Hepatic stellate cell (primary cell): ENCODE results near the gene CARMIL1.
"Not testable (repeated sequence)": the region's sequence is repeated elsewhere in the genome, so short reads cannot be mapped to it uniquely, and the experiment has no call there.

Source experiments
- DNase-seq: peaks from one replicate; pipeline ENCODE4 v3.0.0; 2011; ENCODE audit warnings: low spot score

CARMIL1 gene

DNA sequence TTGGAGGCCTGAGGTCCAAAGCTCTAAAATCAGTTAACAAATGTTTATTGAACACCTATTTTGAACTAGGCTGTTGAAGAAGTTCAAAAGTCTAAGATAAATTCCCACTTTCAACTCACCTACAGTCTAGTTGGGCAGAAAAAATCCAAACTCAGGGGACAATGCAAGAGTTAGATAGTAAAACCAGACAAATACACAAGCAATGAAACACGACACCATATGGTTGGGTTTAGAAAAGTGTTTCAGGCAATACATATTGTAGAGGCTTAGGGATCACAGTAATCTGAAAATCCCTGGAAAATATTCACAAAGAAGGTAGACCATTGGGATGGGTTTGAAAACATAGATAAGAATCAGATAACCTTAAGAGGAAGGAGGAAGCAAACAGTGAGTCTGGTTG, 1.3 kb upstream of the CARMIL1 start:
- DNase-seq, result no peak

DNA sequence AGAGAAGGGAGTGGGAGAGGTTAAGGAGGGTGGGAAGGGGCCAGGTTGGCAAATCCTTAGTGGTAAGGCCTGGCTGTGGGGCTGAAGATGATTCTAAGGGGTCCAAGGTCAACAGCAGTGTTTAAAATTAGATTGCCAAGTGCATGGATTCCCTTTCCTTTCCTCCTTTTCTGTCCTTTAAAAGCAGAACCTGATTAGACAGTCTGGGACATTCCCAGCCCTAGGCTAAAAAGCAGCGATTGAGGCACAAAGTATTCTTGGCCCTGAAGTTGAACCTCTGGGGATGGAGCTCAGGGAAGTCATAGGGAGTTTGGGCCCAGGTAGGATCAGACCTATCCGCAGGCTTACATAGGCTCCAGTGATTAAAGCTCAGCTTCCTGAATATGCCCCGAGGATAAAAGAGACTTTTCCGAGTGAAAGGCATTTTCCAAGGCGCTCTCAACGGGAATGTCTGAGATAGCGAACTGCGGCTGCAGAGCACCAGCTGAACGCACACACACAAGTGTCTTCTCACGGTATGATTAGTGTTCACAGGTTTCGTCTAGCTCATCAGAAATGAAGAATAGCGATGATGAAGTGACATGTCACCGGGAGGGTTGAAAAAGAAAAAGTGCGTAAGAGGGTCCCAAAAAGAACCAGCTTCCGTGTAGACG, 787 bp upstream of the CARMIL1 start:
- DNase-seq, result no peak

DNA sequence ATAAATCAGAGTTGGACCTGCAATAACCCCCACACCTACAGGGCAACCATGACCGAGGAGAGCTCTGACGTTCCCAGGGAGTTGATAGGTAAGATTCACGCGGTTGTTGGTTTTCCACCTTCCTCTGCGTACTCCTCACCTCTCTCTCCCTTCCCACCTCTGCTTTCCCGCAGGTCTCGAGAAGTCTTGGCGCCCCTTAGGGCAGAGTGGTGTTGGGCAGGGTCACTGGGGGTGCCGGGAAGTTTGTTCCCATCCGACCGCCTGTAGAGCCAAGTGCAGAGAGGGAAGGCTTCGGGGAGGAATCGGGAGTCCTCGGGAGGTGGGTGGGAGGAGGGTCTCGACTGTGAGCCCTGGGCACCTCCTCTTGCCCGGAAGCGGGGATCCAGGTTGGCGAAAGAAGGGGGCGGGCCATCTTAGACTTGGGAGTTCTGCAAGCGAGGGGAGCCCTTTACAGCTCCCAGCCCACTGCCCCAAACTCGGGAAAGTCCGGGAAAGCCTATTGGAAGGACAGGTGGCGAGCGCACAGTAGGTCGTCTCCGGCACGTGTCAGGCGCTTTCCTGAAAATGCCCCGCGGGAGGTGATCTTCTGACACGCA, 672 bp downstream of the CARMIL1 start:
- DNase-seq, result no peak

DNA sequence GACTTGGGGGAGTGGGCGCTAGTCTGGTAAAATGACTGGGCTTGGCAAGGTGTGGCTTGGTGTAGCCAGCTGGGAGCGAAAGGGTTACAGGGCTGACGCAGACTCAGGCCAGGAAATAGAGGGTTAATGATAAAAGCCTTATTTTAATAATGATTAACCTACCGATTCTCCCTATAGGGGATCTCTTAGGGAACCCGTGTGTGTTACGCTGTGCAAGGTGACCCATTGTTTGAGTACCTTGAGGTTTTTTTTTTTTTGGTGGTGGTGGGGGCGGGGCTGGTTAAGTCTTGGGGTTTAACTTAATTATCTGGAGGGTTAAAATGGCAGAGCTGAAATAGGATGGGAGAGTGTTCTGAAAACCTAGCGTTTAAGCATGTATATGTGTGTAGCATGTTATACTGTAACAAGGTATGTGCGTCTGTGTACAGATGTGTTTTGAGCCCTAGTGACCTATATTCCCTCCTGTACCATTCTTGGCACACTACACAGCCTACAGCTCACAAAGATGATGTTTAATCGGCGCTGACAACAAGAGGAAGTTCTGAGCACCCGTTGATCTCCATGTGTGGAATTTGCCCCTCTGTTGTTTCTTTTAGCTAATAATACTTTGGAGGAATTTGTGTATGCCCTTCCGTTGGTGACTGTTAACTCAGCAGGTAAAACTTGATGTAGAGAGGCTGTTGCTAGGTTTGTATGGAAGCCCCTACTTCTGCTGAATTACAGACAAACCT, 1.3 kb downstream of the CARMIL1 start:
- DNase-seq, result peak; percentile 23

DNA sequence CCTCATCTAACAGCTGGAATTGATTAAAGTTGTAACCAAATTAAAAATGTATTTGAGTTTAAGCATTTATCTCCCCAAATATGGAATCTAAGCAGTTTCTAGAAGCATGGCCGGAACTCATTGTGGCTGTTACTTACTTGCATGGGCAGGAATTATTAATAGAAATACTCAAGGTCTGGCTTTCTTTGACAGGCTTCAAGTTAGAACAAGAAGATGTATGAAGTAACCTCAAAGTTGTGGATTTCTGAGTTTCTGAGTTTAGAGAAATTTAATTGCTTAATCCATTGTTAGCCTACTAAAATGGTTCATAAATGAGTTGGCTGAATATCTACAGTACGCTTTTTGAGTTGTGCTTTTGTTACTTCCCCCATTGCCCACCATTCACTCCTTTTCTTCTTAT, 7.7 kb downstream of the CARMIL1 start:
- DNase-seq, result no peak

DNA sequence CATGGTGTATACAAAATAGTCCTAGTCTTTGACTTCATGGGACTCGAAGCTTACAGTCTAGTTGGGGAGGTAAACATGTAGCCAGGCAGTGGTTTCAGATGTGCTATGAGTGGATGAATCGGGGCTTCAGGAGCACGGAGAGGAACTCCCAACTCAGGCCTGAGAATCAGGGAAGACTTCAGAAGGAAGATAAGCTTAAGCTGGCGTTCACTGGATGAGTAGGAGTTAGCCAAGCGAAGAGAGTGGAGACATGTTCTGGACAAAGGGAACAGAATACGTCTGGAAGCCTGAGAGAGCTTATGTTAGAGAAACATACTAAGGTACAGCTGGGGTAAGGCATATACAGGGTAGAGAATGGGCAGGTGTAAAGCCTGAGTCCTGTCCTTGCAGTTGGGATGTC, 8.8 kb downstream of the CARMIL1 start:
- DNase-seq, result no peak

DNA sequence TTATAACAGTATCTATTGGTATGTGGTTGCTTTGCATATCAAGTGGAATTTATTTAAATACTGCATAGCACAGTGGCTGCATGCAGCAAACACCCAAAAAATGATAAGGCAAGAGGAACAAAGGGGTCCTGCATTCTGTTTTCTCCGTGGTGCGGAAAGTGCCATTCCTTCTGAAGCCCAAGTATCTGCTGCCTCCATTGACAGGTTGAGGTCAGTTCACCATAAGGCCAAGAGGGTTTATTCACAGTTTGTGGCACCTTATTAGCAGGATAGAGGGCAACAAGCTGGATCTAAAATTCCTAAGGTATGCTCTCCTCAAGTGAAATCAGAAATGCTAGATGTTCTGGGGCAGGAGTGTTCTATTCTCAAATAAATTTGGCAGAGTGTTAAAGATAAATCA, 9.3 kb downstream of the CARMIL1 start:
- no peak for DNase-seq

DNA sequence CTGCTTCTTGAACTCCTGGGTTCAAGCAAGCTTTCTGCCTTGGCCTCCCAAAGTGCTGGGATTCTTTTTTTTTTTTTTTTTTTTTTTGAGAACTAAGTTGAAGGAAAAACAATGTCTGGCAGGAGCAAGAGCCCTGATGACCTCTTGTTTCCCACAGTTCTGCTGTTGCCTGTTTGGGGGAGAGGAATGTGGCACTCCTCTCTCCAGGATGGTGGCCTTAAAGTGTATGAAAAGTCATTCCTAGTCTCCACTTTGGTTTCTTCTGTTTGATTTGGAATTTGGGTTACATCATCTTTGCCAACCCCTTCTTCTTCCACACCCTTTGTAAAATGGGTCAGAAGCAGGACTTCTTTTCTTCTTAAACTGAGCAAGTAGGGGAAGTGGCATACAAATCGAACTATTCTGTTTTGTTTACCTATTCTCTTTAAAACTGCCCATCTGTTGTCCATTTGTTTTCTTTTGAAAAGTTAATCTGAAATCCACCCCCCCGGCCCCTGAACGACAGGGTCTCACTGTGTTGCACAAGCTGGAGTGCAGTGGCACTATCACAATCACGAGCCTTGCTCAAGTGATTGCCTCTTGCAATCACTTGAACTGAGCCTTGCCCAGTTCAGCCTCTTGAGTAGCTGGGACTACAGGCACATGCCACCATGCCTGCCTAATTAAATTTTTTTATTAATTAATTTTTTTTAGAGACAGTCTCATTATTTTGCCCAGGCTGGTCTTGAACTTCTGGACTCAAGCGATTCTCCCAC, 11.3 kb downstream of the CARMIL1 start:
- no peak for DNase-seq

DNA sequence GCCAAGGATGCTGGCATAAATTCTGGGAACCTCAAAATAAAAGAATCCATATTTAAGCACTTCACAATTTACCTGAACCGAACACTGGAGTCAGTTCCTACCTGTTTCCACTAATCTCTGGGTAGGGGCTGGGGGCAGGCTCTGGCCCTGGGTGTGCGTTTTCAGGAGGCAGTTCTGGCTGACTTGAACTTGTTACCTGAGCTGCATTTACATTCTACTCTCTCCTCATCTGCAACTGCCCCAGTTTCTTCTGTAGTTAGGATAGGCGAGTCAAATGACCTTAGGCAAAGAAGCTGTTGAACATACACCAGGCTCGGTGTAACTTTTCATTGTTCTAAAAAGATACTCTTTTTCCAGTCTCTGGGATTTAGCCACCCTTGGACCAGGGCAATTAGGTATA, 13.2 kb downstream of the CARMIL1 start:
- no peak for DNase-seq

DNA sequence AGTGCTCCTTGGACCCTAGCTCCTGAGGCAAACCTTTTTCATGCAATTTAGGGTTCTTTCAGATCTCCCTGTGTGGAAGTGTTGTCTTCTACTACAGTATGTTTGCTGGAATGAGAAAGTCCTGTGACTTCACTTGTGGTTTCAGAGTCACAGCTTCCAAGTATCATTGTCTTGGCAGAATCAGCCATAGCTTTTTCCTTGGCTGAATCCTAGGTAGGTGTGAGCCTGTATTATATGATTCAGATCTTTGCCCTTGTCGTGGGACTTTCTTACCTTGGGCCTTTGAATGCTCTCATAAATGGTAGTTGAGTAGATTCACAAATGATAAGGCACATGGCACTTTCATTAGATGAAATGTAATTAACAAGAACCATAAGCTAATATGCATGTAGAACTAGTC, 16.5 kb downstream of the CARMIL1 start:
- DNase-seq, result no peak

DNA sequence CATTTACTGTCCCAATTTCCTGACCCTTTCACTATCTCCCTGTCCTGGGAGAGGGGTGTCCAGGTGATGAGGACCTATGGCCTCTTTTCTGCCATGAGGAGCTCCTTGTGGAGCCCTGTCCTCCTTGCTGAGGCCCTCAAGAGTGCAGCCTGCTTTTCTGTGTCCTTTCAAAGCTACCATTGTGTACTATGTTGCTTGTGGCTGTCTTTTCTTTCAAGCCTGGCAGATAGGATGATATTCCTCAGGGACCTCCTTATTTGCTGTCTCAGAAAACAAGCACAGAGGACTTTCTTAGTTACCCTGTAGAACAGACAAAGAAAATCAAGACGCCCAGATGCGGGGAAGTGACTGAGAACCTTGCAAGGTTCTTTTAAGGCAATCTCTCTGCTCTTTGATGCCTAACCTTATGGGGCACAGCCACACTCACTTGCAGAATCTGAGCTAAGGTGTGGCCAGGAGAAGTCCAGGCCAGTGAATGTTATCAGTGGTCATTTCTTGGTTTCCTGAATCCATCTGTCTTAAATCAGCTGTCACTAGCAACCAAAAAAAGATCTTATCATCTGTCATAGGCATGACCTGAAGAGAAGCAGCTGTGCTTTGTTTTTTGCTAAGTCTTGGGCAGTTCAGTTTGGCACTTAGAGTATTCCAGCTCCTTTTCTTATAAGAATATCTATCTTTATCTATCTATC, 17.2 kb downstream of the CARMIL1 start:
- DNase-seq, result no peak

DNA sequence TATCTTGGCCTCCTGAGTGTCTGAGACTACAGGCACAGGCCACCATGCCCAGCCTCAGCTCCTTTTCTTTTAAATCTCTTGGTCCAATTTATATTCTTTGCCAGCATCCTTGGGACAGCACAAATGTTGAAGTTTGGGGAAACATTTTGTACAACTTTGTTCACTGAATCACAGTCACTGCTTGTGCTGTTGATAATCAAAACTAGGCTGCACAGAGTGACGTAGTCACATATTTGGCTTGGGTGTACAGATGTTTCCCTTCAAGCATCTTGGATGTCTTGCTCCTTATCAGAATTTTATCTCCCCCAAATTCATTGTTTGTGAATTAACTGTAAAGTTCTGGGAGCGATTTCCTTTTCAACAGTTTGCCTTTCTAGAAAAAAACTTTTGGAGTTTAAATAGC, 17.9 kb downstream of the CARMIL1 start:
- peak; percentile 25 for DNase-seq

DNA sequence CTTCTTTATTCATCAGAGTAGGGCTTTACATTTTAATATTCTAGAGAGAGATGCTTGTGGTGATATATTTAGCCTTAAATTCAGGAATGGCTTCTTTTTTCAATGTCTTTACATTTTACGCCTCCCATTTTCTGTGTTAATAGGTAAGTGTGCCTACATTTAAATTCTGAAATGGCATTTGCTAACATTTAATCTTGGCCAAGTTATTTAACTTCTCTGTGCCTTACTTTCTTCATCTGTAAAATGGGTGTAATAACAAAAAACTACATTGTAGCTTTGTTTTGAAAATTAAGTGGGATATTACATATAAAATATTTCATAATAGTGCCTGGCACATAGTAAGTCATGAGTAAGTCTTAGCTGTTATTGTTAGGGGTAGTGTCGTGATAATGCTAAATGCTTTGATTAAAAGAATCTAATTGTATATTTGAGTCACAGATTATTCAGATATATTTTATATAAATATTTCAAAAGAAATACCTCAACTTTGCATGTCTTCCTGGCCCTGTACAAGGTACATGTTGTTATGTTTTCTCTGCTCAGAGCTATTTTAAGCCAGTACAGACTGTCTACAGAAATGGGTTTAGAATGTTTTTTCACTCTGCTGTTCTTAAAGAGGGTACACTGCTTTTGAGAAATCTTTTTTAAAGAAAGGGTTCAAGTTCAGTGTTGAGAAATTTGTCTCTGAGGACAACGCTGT, 18.8 kb downstream of the CARMIL1 start:
- DNase-seq, result no peak

DNA sequence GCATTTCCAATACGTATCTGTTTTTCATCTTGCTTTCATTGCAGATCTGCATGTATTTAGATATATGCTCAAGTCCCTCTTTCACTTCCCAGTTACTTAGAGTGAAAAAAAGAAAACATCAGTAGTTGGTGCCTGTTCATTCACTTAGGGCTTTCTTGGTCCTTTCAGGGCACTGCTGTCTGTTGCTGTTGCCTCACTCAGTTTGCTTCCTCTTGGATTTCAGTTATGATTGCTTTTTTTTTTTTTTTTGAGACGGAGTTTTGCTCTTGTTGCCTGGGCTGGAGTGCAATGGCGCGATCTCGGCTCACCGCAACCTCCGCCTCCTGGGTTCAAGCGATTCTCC, 19.3 kb downstream of the CARMIL1 start:
- not testable (repeated sequence) for DNase-seq

DNA sequence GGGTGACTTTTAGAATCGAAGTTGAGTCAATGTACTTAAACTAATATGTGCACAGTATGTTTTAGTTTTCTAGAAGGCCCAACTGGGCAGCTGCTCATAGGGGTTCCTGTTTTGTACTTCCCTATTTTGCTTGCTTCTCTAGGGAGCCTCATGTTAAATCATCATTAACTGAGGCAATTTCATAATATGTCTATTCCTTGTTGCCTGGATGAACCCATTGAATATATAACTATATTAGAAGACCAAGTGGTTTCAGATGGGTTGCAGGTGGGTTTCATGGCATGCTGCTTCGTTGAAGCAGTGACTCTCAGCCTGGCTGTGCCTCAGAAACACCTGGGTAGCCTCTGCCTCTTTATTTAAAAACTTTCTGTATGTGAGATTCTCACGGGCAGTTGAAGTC, 22.2 kb downstream of the CARMIL1 start:
- DNase-seq, result no peak

DNA sequence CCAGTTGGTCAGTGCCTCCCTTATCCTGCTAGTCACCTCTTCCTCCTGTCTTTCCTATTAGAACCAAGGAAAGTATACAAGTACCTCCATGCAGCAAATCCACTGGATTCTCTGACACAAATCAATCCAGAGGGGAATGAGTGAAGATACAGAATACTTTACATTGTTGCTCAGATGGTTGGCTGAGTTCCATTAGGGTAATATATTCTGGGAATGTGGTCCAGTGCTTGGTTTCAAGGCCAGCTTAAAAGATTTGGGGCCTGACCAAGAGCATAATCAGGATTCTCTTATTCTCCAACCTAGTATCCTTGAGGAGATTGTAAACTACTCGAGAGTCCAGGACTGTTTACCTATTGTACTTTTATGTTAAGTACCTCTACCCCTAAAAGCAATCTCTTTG, 23.0 kb downstream of the CARMIL1 start:
- no peak for DNase-seq

DNA sequence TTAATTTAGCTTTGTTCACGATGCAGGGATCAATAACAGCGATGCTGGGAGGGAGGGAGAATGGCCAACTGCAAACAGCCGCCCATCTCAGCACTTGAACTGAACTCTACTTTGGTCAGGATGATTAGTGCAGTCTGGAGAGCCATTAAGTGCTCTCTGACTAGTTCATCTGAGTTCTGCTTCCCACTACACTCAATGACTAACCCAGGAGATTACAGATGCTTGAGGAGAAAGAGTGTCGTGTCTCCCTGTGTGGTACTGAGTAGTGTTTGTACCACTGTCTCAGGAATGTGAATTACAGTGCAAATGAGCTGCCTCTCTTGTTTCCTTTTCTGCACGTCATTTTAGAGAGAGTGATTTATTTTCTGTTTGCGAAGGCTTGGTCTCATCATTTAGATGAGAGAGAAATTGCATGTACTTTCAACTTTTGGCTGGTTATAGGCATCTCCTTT, 23.5 kb downstream of the CARMIL1 start:
- DNase-seq, result peak; percentile 54

DNA sequence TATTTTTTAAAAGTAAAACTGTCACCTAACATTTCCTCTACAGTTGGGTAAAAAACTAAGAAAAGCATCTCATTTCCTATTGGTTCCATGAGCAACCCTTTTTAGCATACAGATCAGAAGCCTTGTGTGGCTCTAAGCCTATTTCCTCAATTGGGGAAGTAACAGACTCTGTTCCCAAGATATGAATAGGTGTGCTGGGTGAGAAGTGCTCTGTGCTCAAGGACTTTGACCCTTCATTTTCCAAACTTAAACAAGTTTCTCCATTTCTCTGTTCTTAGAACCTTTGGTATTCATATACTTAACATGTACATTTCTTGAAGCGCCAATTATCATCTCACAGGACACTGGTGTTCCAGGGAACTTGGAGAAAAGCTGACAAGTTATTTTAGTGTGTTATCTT, 24.1 kb downstream of the CARMIL1 start:
- DNase-seq, result no peak

DNA sequence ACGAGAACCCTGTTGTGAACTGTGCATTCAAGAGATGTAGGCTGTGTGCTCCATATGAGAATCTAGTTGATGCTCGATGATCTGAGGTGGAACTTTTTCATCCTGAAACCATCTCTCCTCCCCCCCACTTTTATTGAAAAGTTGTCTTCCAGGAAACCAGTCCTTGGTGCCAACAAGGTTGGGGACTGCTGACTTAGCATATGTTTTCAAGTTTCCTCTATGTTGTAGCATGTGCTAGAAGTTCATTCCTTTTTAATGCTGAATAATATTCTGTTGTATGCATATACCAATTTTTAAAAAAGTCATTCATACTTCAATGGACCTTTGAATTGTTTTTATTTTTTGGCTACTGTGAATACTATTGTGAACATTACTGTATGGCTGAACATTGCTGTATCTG, 27.2 kb downstream of the CARMIL1 start:
- DNase-seq, result no peak

DNA sequence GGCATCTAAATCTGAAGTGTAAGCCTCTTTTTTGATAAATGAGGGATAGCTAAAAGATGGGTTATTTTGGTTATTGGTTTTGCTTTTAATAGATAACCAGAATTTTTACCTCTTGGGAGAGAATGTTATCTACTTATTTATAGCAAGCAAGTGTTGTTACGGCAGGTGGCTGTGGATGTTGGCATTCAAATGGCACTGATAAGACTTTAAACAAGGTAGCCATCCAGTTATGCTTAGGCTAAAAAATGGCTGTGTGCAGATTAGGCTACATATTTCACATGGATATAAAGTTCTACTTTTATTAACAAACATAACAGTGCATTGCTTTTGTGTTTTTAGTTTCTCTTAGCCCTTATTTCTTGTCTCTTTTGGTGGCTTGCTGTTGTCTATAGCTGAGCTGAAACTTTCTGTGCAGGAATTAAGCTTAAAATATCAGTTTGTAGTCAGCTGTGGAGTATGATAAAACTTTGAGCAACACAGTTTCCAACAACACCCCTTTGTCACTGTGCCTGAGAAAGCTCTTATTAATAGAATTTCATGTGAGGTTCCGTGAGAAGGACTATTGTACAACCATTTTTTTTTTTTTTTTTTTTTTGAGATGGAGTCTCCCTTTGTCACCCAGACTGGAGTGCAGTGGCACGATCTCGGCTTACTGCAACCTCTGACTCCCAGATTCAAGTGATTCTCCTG, 28.8 kb downstream of the CARMIL1 start:
- DNase-seq, result no peak

DNA sequence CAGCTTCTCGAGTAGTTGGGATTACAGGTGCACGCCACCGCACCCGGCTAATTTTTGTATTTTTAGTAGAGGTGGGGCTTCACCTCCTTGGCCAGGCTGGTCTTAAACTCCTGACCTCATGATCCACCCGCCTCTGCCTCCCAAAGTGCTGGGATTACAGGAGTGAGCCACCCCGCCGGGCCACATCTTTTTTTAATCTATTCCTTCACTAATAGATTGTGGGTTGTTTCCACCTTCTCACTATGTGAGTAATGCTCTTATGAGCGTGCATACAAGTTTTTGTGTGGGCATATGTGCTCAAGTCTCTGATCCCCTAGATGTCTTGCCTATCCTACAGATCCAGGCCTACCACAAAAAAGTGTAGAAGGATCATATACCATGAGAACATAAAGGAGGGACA, 30.7 kb downstream of the CARMIL1 start:
- no peak for DNase-seq
